NCI-H510A (cell line): ENCODE data around the gene HINT3.
"Not testable (repeated sequence)": the region's sequence is repeated elsewhere in the genome, so short reads cannot be mapped to it uniquely, and the experiment has no call there.

Source experiments
- DNase-seq: peaks from one replicate; lab custom pipeline; 2025; lab: John Stamatoyannopoulos, UW

HINT3 gene

GRCh38 chr6:126002755-126003679 lies 46.4 kb downstream of the HINT3 start:
- DNase-seq: no peak

GRCh38 chr6:126007800-126008199 lies 51.2 kb downstream of the HINT3 start:
- DNase-seq: no peak

GRCh38 chr6:126010040-126010439 lies 53.5 kb downstream of the HINT3 start:
- DNase-seq: no peak

- no peak for DNase-seq
Measured at GRCh38 chr6:126015863-126016262, 59.3 kb downstream of the HINT3 start.

GRCh38 chr6:126016591-126016990 lies 60.0 kb downstream of the HINT3 start:
- no peak for DNase-seq

GRCh38 chr6:126017668-126018067 lies 61.1 kb downstream of the HINT3 start:
- DNase-seq: no peak

GRCh38 chr6:126020305-126021050 lies 63.9 kb downstream of the HINT3 start:
- DNase-seq: no peak

GRCh38 chr6:126023474-126023873 lies 66.9 kb downstream of the HINT3 start:
- DNase-seq: not testable (repeated sequence)

- DNase-seq: no peak
Measured at GRCh38 chr6:126026001-126026400, 69.4 kb downstream of the HINT3 start.

GRCh38 chr6:126027601-126028000 lies 71.0 kb downstream of the HINT3 start:
- DNase-seq: no peak
